OCI-LY7 (cell line): ENCODE measurements around the gene ACR. TPM values are rescaled to one million over a fixed set of nuclear protein-coding genes. Genes with fewer than 3 reads are reported as not detected.

Experiments used
- BruUV-seq: library from RNA; stranded (reverse); fragments of 400-500 nt; replicated peaks from 2 replicates; lab custom pipeline; 2021; lab: Mats Ljungman, UMichigan
- CTCF ChIA-PET: fragments of 300-600 bp; sonication (Branson Sonifier 250); formaldehyde crosslinking; loops from one replicate; lab custom pipeline; 2022; ENCODE audit warnings: antibody characterized with exemption; ENCODE audit not compliant: unreplicated experiment; lab: Charles Lee
- POLR2A ChIA-PET: fragments of 300-600 bp; sonication (Branson Sonifier 250); formaldehyde crosslinking; loops from one replicate; lab custom pipeline; 2022; ENCODE audit warnings: antibody characterized with exemption; lab: Charles Lee
- DNase-seq: peaks from one replicate; pipeline ENCODE4 v3.0.0-alpha.2; 2015; ENCODE audit warnings: low spot score
- H2AFZ ChIP-seq: fragments of 200-600 bp; sonication (generic), shearing (Covaris generic); 2 replicates; pipeline ENCODE4 v1.6.1; 2014; ENCODE audit warnings: mild to moderate bottlenecking, antibody characterized with exemption, low read length, moderate library complexity
- H3K27ac ChIP-seq: fragments of 200-600 bp; sonication (generic); 2 replicates; pipeline ENCODE4 v1.5.1; 2014; ENCODE audit warnings: mixed run types, low read depth, mild to moderate bottlenecking, moderate library complexity, low read length, inconsistent platforms; ENCODE audit not compliant: poor library complexity, severe bottlenecking
- H3K36me3 ChIP-seq: fragments of 200-600 bp; sonication (generic); 2 replicates; pipeline ENCODE4 v1.6.1; 2014; ENCODE audit warnings: mild to moderate bottlenecking, antibody characterized with exemption, low read length, moderate library complexity, mixed read lengths; ENCODE audit not compliant: insufficient read depth
- H3K4me1 ChIP-seq: fragments of 200-600 bp; sonication (generic); 2 replicates; pipeline ENCODE4 v1.5.1; 2014; ENCODE audit warnings: mild to moderate bottlenecking, low read length; ENCODE audit not compliant: insufficient read depth, poor library complexity, severe bottlenecking
- H3K4me2 ChIP-seq: fragments of 200-600 bp; sonication (generic); 2 replicates; pipeline ENCODE4 v1.6.1; 2014; ENCODE audit warnings: mild to moderate bottlenecking, low read length
- H3K4me3 ChIP-seq: fragments of 200-600 bp; sonication (generic); 2 replicates; pipeline ENCODE4 v1.5.1; 2014; ENCODE audit warnings: mild to moderate bottlenecking, low read depth, low read length; ENCODE audit not compliant: poor library complexity, severe bottlenecking
- H3K79me2 ChIP-seq: fragments of 200-600 bp; sonication (generic); 2 replicates; pipeline ENCODE4 v1.6.1; 2016; ENCODE audit warnings: low read depth, mild to moderate bottlenecking, low read length, moderate library complexity, mixed read lengths; ENCODE audit not compliant: insufficient read depth
- H3K9me2 ChIP-seq: fragments of 200-600 bp; sonication (generic); 2 replicates; pipeline ENCODE4 v1.6.1; 2016; ENCODE audit warnings: mild to moderate bottlenecking, low read length, mixed read lengths; ENCODE audit not compliant: insufficient read depth
- H3K9me3 ChIP-seq: fragments of 200-600 bp; sonication (generic); 2 replicates; pipeline ENCODE4 v1.6.1; 2014; ENCODE audit warnings: mild to moderate bottlenecking, mixed run types, low read length, mixed read lengths
- H4K20me1 ChIP-seq: fragments of 200-600 bp; sonication (generic); 2 replicates; pipeline ENCODE4 v1.6.1; 2014; ENCODE audit warnings: mild to moderate bottlenecking, antibody characterized with exemption, low read length, moderate library complexity, mixed read lengths; ENCODE audit not compliant: insufficient read depth
- CTCF ChIP-seq: fragments of 200-600 bp; sonication (generic); conservative IDR thresholded peaks from 2 replicates; pipeline ENCODE4 v1.5.1; 2014; ENCODE audit warnings: mild to moderate bottlenecking, antibody characterized with exemption, low read length, moderate library complexity, mixed read lengths
- EZH2phosphoT487 ChIP-seq: fragments of 200-600 bp; sonication (generic); IDR thresholded peaks from 2 replicates; pipeline ENCODE4 v1.6.1; 2018; ENCODE audit warnings: low read depth, borderline replicate concordance, mild to moderate bottlenecking, mixed run types, antibody characterized with exemption, low read length, moderate library complexity, mixed read lengths
- intact Hi-C: fragments of 100-400 bp; cut with micrococcal nuclease; formaldehyde crosslinking; loops from one replicate; pipeline ENCODE4 v1.10.0; 2022; ENCODE audit not compliant: unreplicated experiment
- total RNA-seq, 2 experiments: library from RNA; depleted of rRNA in 1 of 2; stranded (reverse); fragments of >200 nt in 1 of 2; shearing (Covaris generic) in 1 of 2; gene quantifications; 2 replicates each; pipeline ENCODE4 v1.2.3, GENCODE V29; 2014 to 2022

The ACR gene
- total RNA-seq, 2 experiments from 2014 or later, result not detected

GRCh38 chr22:50727678-50728522 lies 10.1 kb upstream of the ACR start:
- POLR2A ChIA-PET, result no interaction called here
- H3K4me1 ChIP-seq, result peaks cover 36% of the 10 kb centered on the region
- CTCF ChIA-PET, result no interaction called here
- H4K20me1 ChIP-seq, result no peaks in the 10 kb centered on the region
- intact Hi-C loops, result no loop called here
- no peak overlapping the region for H3K4me2 ChIP-seq
- DNase-seq, result no peak
- H3K36me3 ChIP-seq, result no peaks in the 10 kb centered on the region
- no peak overlapping the region for H2AFZ ChIP-seq
- no peaks in the 10 kb centered on the region for H3K79me2 ChIP-seq
- no peak overlapping the region for H3K4me3 ChIP-seq
- H3K9me3 ChIP-seq, result no peaks in the 10 kb centered on the region
- H3K9me2 ChIP-seq, result no peaks in the 10 kb centered on the region
- no peak overlapping the region for H3K27ac ChIP-seq
- TF ChIP-seq CTCF, result no peak
- no peak for TF ChIP-seq EZH2phosphoT487
- BruUV-seq, result no TSS peak

- Histone ChIP-seq H3K36me3 (no peaks in the 10 kb centered on the region), H3K9me3 (no peaks in the 10 kb centered on the region), H4K20me1 (no peaks in the 10 kb centered on the region), H2AFZ (no peak overlapping the region), H3K4me2 (0 out of 2 replicates have a peak overlapping the region, but pooled peaks have one; percentile 42), H3K27ac (no peak overlapping the region), H3K4me1 (peaks cover 36% of the 10 kb centered on the region), H3K9me2 (no peaks in the 10 kb centered on the region), H3K4me3 (no peak overlapping the region), H3K79me2 (no peaks in the 10 kb centered on the region)
- no TSS peak for BruUV-seq
- no peak for DNase-seq
- TF ChIP-seq CTCF (no peak), EZH2phosphoT487 (no peak)
- intact Hi-C loops, result no loop called here
- ChIA-PET POLR2A (interaction anchor here (0.6 kb wide), 1 partner anchor 260 kb away, joined by 3 read pairs; no protein-coding TSS in a partner anchor), CTCF (no interaction called here)
Measured at GRCh38 chr22:50728523-50728931, 9.5 kb upstream of the ACR start.
